CD4-positive, alpha-beta memory T cell (primary cell): ENCODE data around the gene VPS51. TPM values are rescaled to one million over a fixed set of nuclear protein-coding genes. Genes with fewer than 3 reads are reported as not detected.

Experiments
- CTCF ChIA-PET: fragments of 350-600 bp; sonication (Branson Sonifier 250); formaldehyde crosslinking; loops from one replicate; lab custom pipeline; 2021; ENCODE audit warnings: inconsistent platforms; ENCODE audit not compliant: partially characterized antibody; lab: Charles Lee
- POLR2A ChIA-PET: fragments of 350-600 bp; sonication (Branson Sonifier 250); formaldehyde crosslinking; loops from one replicate; lab custom pipeline; 2021; ENCODE audit not compliant: partially characterized antibody; lab: Charles Lee
- DNase-seq, 5 donors: peaks; one replicate each; pipeline versions ENCODE4 v3.0.0 to v3.0.0-alpha.2; 2020 to 2022; ENCODE audit warnings: mixed read lengths in 1 of 5
- H3K27ac ChIP-seq: one replicate; pipeline ENCODE4 v1.7.0; 2013; ENCODE audit warnings: low read depth, low read length
- H3K27me3 ChIP-seq: 2 replicates; pipeline ENCODE4 v1.7.0; 2013; ENCODE audit warnings: mild to moderate bottlenecking, low read length, moderate library complexity; ENCODE audit not compliant: insufficient read depth
- H3K36me3 ChIP-seq: 2 replicates; pipeline ENCODE4 v1.7.0; 2013; ENCODE audit warnings: mild to moderate bottlenecking, low read length, moderate library complexity; ENCODE audit not compliant: insufficient read depth
- H3K4me1 ChIP-seq: 2 replicates; pipeline ENCODE4 v1.7.0; 2013; ENCODE audit warnings: mild to moderate bottlenecking, low read length, moderate library complexity; ENCODE audit not compliant: insufficient read depth
- H3K4me3 ChIP-seq, 2 donors: one replicate each; pipeline ENCODE4 v1.7.0; 2013; ENCODE audit warnings: low read length in 2 of 2, mild to moderate bottlenecking in 1 of 2
- H3K9me3 ChIP-seq, 2 donors: one replicate each; pipeline ENCODE4 v1.7.0; 2013; ENCODE audit warnings: low read length in 2 of 2, control low read depth in 1 of 2; ENCODE audit not compliant: control insufficient read depth in 1 of 2
- H3K27ac Mint-ChIP-seq, 7 donors: one replicate each; pipeline ENCODE4 v1.8.0; 2020 to 2021; ENCODE audit warnings: mixed read lengths in 7 of 7, mild to moderate bottlenecking in 6 of 7, inconsistent platforms in 3 of 7, moderate library complexity in 3 of 7
- H3K27me3 Mint-ChIP-seq, 2 donors: one replicate each; pipeline ENCODE4 v1.8.0; 2020 to 2021; ENCODE audit warnings: mixed read lengths in 2 of 2
- H3K36me3 Mint-ChIP-seq, 2 donors: one replicate each; pipeline ENCODE4 v1.8.0; 2020 to 2021; ENCODE audit warnings: mixed read lengths in 2 of 2, inconsistent platforms in 1 of 2, mild to moderate bottlenecking in 1 of 2
- H3K4me1 Mint-ChIP-seq, 4 donors: one replicate each; pipeline ENCODE4 v1.8.0; 2020 to 2021; ENCODE audit warnings: mixed read lengths in 4 of 4, mild to moderate bottlenecking in 1 of 4
- H3K4me3 Mint-ChIP-seq, 8 donors: one replicate each; pipeline ENCODE4 v1.8.0; 2020 to 2021; ENCODE audit warnings: mixed read lengths in 8 of 8, mild to moderate bottlenecking in 7 of 8, moderate library complexity in 6 of 8, inconsistent platforms in 3 of 8
- H3K9me3 Mint-ChIP-seq, 8 donors: one replicate each; pipeline ENCODE4 v1.8.0; 2020 to 2021; ENCODE audit warnings: mixed read lengths in 8 of 8, mild to moderate bottlenecking in 5 of 8, inconsistent platforms in 3 of 8, moderate library complexity in 1 of 8
- intact Hi-C: fragments of 100-400 bp; cut with micrococcal nuclease; formaldehyde crosslinking; loops from one replicate; pipeline ENCODE4 v1.15.1; 2023
- polyA plus RNA-seq, 2 donors: library from polyadenylated mRNA; unstranded; fragments of 300-500 nt; fragmentation: Illumina TruSeq; gene quantifications; one replicate each; pipeline ENCODE4 v1.2.3, GENCODE V29; 2021
- total RNA-seq, 2 experiments: library from RNA; stranded (reverse); gene quantifications; one replicate each; pipeline ENCODE4 v1.2.3, GENCODE V29; 2021

VPS51 gene
- total and polyA plus RNA-seq, 4 experiments from 2014 or later = 87.0 to 226 (median 167) TPM

DNA sequence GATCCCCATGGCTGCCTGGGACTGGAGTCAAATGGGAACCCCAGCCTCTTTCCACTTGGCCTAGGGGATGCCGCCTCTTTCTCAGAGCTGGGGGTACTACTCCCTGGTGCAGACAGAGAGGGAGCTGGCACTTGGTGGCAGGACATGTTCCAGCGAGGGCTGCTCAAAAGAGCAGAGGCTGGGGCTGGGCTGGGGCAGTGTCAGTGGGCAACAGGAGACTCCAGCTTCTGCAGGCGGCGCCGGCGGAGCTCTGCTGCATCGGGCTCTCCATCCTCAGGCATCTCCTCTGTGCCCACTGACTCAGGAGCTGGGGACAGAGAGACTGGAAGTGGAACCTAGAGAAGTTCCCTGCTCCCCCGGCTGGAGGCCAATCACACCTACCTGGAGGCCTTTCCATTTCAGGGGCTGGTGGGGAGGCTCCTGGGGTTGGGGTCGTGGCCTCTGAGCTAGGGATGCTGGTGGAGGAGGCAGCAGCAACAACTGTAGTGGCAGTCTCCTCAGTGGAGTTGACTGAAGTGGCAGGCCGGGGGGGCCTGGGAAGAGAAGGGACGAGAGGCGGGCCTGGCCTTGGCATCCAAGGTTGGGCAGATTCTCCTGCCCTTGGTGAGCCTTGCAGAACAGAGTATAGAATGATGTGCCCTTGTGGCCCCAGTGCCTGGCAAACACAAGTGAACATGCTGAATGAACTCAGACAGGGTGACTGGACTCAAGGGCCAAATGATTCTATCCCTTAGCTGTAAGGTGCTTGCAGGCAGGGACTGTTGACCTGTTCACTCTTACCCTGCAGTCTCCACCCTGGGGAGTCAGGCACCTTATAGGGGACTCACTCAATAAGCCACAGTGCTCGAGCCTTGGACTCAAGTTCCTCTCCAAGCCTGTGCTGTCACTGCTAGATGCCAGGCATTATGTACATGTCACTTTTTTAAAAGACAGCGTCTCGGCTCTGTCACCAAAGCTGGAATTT is 32.5 kb downstream of the VPS51 start:
- Histone ChIP-seq H3K27me3 (no peaks in the 10 kb centered on the region), H3K4me3 (no peak overlapping the region), H3K9me3 (no peaks in the 10 kb centered on the region), H3K4me1 (peaks cover 20% of the 10 kb centered on the region), H3K27ac (no peak overlapping the region), H3K36me3 (peaks cover 84% of the 10 kb centered on the region)
- peaks cover 0 to 6% (median 0%) of the 10 kb centered on the region in 8 donors for H3K9me3 Mint-ChIP-seq
- no peak for DNase-seq
- no peaks in the 10 kb centered on the region for H3K27me3 Mint-ChIP-seq
- ChIA-PET POLR2A (interaction anchor here (1.0 to 2.5 kb wide), 4 partner anchors 9 to 317 kb away, joined by 3 to 21 read pairs (median 4); partner anchors contain the start of genes MEN1 and ZNHIT2), CTCF (no interaction called here)
- intact Hi-C loops = no loop called here
- no peak overlapping the region for H3K4me3 Mint-ChIP-seq
- H3K4me1 Mint-ChIP-seq = peaks cover 9 to 26% (median 13%) of the 10 kb centered on the region in 4 donors
- peaks cover 17 to 75% of the 10 kb centered on the region in 2 donors for H3K36me3 Mint-ChIP-seq
- H3K27ac Mint-ChIP-seq = peak overlapping the region in 2 of 7 donors; percentile 36 to 58

GRCh38 chr11:65129649-65130441 is 33.8 kb downstream of the VPS51 start:
- peaks cover 77% of the 10 kb centered on the region for H3K36me3 ChIP-seq
- H3K36me3 Mint-ChIP-seq = peaks cover 17 to 77% of the 10 kb centered on the region in 2 donors
- no peak for DNase-seq

GRCh38 chr11:65130631-65131416 is 34.8 kb downstream of the VPS51 start:
- H3K4me3 Mint-ChIP-seq = peak overlapping the region in 2 of 8 donors; percentile 39 to 42
- peaks cover 17 to 76% of the 10 kb centered on the region in 2 donors for H3K36me3 Mint-ChIP-seq
- no peak for DNase-seq

More at GRCh38 chr11:65129649-65130441, 33.8 kb downstream of the VPS51 start:
- Mint-ChIP-seq H3K4me3 (no peak overlapping the region), H3K27me3 (no peaks in the 10 kb centered on the region), H3K27ac (no peak overlapping the region), H3K9me3 (peaks cover 0 to 6% (median 0%) of the 10 kb centered on the region in 8 donors), H3K4me1 (peaks cover 7 to 23% (median 16%) of the 10 kb centered on the region in 4 donors)
- intact Hi-C loops = loop anchor here (10.0 kb wide), 1 partner anchor 725 kb away; the partner anchor contains the start of gene CFL1
- H3K9me3 ChIP-seq = no peaks in the 10 kb centered on the region
- peaks cover 18% of the 10 kb centered on the region for H3K4me1 ChIP-seq
- no peaks in the 10 kb centered on the region for H3K27me3 ChIP-seq
- CTCF ChIA-PET = no interaction called here
- POLR2A ChIA-PET = interaction anchor here (1.0 to 7.5 kb wide), 4 partner anchors 9 to 319 kb away, joined by 3 to 251 read pairs (median 12); partner anchors contain the start of genes FAU, MEN1, MRPL49 and ZNHIT2
- no peak overlapping the region for H3K27ac ChIP-seq
- no peak overlapping the region for H3K4me3 ChIP-seq

DNA sequence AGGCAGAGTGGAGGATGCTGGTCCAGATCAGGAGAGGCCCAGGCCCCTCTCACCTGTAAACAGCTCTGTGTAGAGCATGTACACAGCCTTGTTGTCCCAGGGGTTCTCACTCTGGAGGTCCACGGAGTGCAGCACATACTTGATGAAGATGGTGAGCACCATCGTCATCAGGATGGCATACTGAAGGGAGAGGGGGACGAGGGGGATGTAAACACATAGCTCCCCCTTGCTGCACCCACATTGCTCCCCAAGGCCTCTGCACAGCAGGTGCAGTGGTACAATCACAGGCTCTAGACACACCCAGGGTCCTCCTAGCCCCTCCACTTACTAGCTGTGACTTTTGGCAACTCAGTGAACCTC is 35.4 kb downstream of the VPS51 start:
- peaks cover 0 to 6% (median 0%) of the 10 kb centered on the region in 8 donors for H3K9me3 Mint-ChIP-seq
- no peaks in the 10 kb centered on the region for H3K27me3 Mint-ChIP-seq
- Histone ChIP-seq H3K36me3 (peaks cover 61% of the 10 kb centered on the region), H3K27me3 (no peaks in the 10 kb centered on the region), H3K4me1 (peaks cover 30% of the 10 kb centered on the region), H3K9me3 (no peaks in the 10 kb centered on the region), H3K4me3 (no peak overlapping the region), H3K27ac (no peak overlapping the region)
- intact Hi-C loops = loop anchor here (10.0 kb wide), 1 partner anchor 723 kb away; the partner anchor contains the start of gene CFL1
- ChIA-PET CTCF (interaction anchor here (1.2 to 1.9 kb wide), 2 partner anchors 9 to 21 kb away, joined by 4 to 6 read pairs; partner anchors contain the start of genes FAU and MRPL49), POLR2A (interaction anchor here (0.7 to 7.5 kb wide), 4 partner anchors 10 to 90 kb away, joined by 3 to 251 read pairs (median 4); partner anchors contain the start of genes FAU, MRPL49, SAC3D1 and TM7SF2)
- DNase-seq = no peak
- peaks cover 15 to 70% of the 10 kb centered on the region in 2 donors for H3K36me3 Mint-ChIP-seq
- H3K4me3 Mint-ChIP-seq = peak overlapping the region in 2 of 8 donors; percentile 39 to 42
- peaks cover 17 to 38% (median 29%) of the 10 kb centered on the region in 4 donors for H3K4me1 Mint-ChIP-seq
- peak overlapping the region in 3 of 7 donors; percentile 46 to 71 (median 62) for H3K27ac Mint-ChIP-seq

More at GRCh38 chr11:65130631-65131416, 34.8 kb downstream of the VPS51 start:
- Histone ChIP-seq H3K27me3 (no peaks in the 10 kb centered on the region), H3K27ac (no peak overlapping the region), H3K9me3 (no peaks in the 10 kb centered on the region), H3K4me3 (no peak overlapping the region), H3K4me1 (peaks cover 25% of the 10 kb centered on the region), H3K36me3 (peaks cover 67% of the 10 kb centered on the region)
- CTCF ChIA-PET = interaction anchor here (1.2 to 1.9 kb wide), 2 partner anchors 9 to 20 kb away, joined by 4 to 6 read pairs; partner anchors contain the start of genes FAU and MRPL49
- POLR2A ChIA-PET = interaction anchor here (0.7 to 7.5 kb wide), 3 partner anchors 10 to 20 kb away, joined by 3 to 251 read pairs (median 5); partner anchors contain the start of genes FAU, MRPL49, TM7SF2 and ZNHIT2
- no peaks in the 10 kb centered on the region for H3K27me3 Mint-ChIP-seq
- intact Hi-C loops = loop anchor here (10.0 kb wide), 1 partner anchor 724 kb away; the partner anchor contains the start of gene CFL1
- peak overlapping the region in 5 of 7 donors; percentile 29 to 71 (median 46) for H3K27ac Mint-ChIP-seq
- peaks cover 12 to 32% (median 23%) of the 10 kb centered on the region in 4 donors for H3K4me1 Mint-ChIP-seq
- peaks cover 0 to 6% (median 0%) of the 10 kb centered on the region in 8 donors for H3K9me3 Mint-ChIP-seq

GRCh38 chr11:65131895-65132237 is 35.9 kb downstream of the VPS51 start:
- H3K27me3 Mint-ChIP-seq = no peaks in the 10 kb centered on the region
- ChIA-PET POLR2A (interaction anchor here (0.9 to 7.5 kb wide), 3 partner anchors 11 to 91 kb away, joined by 4 to 251 read pairs (median 5); partner anchors contain the start of genes FAU, MRPL49, SAC3D1 and TM7SF2), CTCF (interaction anchor here (0.6 to 1.9 kb wide), 3 partner anchors 8 to 21 kb away, joined by 3 to 6 read pairs (median 4); partner anchors contain the start of genes FAU and MRPL49)
- intact Hi-C loops = loop anchor here (10.0 kb wide), 1 partner anchor 723 kb away; the partner anchor contains the start of gene CFL1
- no peaks in the 10 kb centered on the region for H3K9me3 ChIP-seq
- H3K4me3 Mint-ChIP-seq = peak overlapping the region in 4 of 8 donors; percentile 9 to 21 (median 12)
- peaks cover 0 to 5% (median 0%) of the 10 kb centered on the region in 8 donors for H3K9me3 Mint-ChIP-seq
- H3K27ac Mint-ChIP-seq = peak overlapping the region in 2 of 7 donors; percentile 31 to 62
- no peaks in the 10 kb centered on the region for H3K27me3 ChIP-seq
- DNase-seq = no peak
- H3K36me3 Mint-ChIP-seq = peaks cover 10 to 65% of the 10 kb centered on the region in 2 donors
- peaks cover 56% of the 10 kb centered on the region for H3K36me3 ChIP-seq
- no peak overlapping the region for H3K4me3 ChIP-seq
- no peak overlapping the region for H3K27ac ChIP-seq
- H3K4me1 Mint-ChIP-seq = peaks cover 20 to 42% (median 32%) of the 10 kb centered on the region in 4 donors
- H3K4me1 ChIP-seq = peaks cover 30% of the 10 kb centered on the region
